H9 (cell line): Measurements from ENCODE around the gene FAM124A. TPM values are rescaled to one million over a fixed set of nuclear protein-coding genes. Genes with fewer than 3 reads are reported as not detected.

Source experiments
- DNase-seq: peaks from one replicate; pipeline ENCODE4 v3.0.0-alpha.2; 2017
- H2AFZ ChIP-seq: one replicate; pipeline ENCODE4 v1.6.1; 2013; ENCODE audit warnings: mild to moderate bottlenecking, low read length, control low read depth, moderate library complexity
- H2AK5ac ChIP-seq: 2 replicates; pipeline ENCODE4 v1.6.1; 2013; ENCODE audit warnings: low read length, control low read depth, mixed read lengths; ENCODE audit not compliant: insufficient read length
- H2BK120ac ChIP-seq: one replicate; pipeline ENCODE4 v1.6.1; 2013; ENCODE audit warnings: low read depth, mild to moderate bottlenecking, low read length, control low read depth, inconsistent platforms; ENCODE audit not compliant: poor library complexity, severe bottlenecking
- H2BK12ac ChIP-seq: 2 replicates; pipeline ENCODE4 v1.6.1; 2013; ENCODE audit warnings: low read length, control low read depth, mixed read lengths, low read depth; ENCODE audit not compliant: insufficient read length
- H2BK15ac ChIP-seq: 2 replicates; pipeline ENCODE4 v1.6.1; 2013; ENCODE audit warnings: low read depth, low read length, control low read depth
- H2BK20ac ChIP-seq: one replicate; pipeline ENCODE4 v1.6.1; 2013; ENCODE audit warnings: low read depth, mild to moderate bottlenecking, low read length, control low read depth, inconsistent platforms; ENCODE audit not compliant: poor library complexity, severe bottlenecking
- H2BK5ac ChIP-seq: 2 replicates; pipeline ENCODE4 v1.6.1; 2013; ENCODE audit warnings: low read length, control low read depth, mixed read lengths; ENCODE audit not compliant: insufficient read length
- H3K14ac ChIP-seq: 2 replicates; pipeline ENCODE4 v1.6.1; 2013; ENCODE audit warnings: low read length, control low read depth; ENCODE audit not compliant: insufficient read depth
- H3K18ac ChIP-seq: 2 replicates; pipeline ENCODE4 v1.6.1; 2013; ENCODE audit warnings: low read depth, mild to moderate bottlenecking, mixed read lengths, low read length, control low read depth; ENCODE audit not compliant: insufficient read length
- H3K23ac ChIP-seq: 2 replicates; pipeline ENCODE4 v1.6.1; 2013; ENCODE audit warnings: low read length, control low read depth, mixed read lengths, low read depth; ENCODE audit not compliant: insufficient read length
- H3K23me2 ChIP-seq: 2 replicates; pipeline ENCODE4 v1.6.1; 2013; ENCODE audit warnings: low read depth, mild to moderate bottlenecking, mixed read lengths, low read length, control low read depth; ENCODE audit not compliant: insufficient read length, poor library complexity, severe bottlenecking
- H3K27ac ChIP-seq: 2 replicates; pipeline ENCODE4 v1.5.1; 2013; ENCODE audit warnings: low read length, control low read depth, mixed read lengths, low read depth; ENCODE audit not compliant: insufficient read length
- H3K27me3 ChIP-seq: 2 replicates; pipeline ENCODE4 v1.6.1; 2013; ENCODE audit warnings: low read length, control low read depth, inconsistent platforms; ENCODE audit not compliant: insufficient read depth
- H3K4ac ChIP-seq: 2 replicates; pipeline ENCODE4 v1.6.1; 2013; ENCODE audit warnings: low read depth, mild to moderate bottlenecking, control low read depth, inconsistent platforms, low read length, moderate library complexity
- H3K4me1 ChIP-seq: 2 replicates; pipeline ENCODE4 v1.6.1; 2013; ENCODE audit warnings: low read length, control low read depth, inconsistent platforms; ENCODE audit not compliant: insufficient read depth
- H3K4me2 ChIP-seq: 2 replicates; pipeline ENCODE4 v1.6.1; 2013; ENCODE audit warnings: low read length, control low read depth, mixed read lengths; ENCODE audit not compliant: insufficient read length, insufficient read depth
- H3K56ac ChIP-seq: 2 replicates; pipeline ENCODE4 v1.6.1; 2013; ENCODE audit warnings: low read depth, mild to moderate bottlenecking, mixed read lengths, low read length, control low read depth; ENCODE audit not compliant: insufficient read length
- H3K79me1 ChIP-seq: 2 replicates; pipeline ENCODE4 v1.6.1; 2013; ENCODE audit warnings: low read depth, mild to moderate bottlenecking, moderate library complexity, low read length, control low read depth, inconsistent platforms; ENCODE audit not compliant: insufficient read depth, poor library complexity, severe bottlenecking
- H3K79me2 ChIP-seq: 2 replicates; pipeline ENCODE4 v1.6.1; 2013; ENCODE audit warnings: low read length, control low read depth, inconsistent platforms; ENCODE audit not compliant: insufficient read depth
- H3K9ac ChIP-seq: 2 replicates; pipeline ENCODE4 v1.6.1; 2013; ENCODE audit warnings: low read length, control low read depth, mixed read lengths; ENCODE audit not compliant: insufficient read length; ENCODE audit errors: extremely low read depth
- H3K9me3 ChIP-seq: one replicate; pipeline ENCODE4 v1.6.1; 2013; ENCODE audit warnings: low read depth, low read length, inconsistent platforms; ENCODE audit not compliant: control insufficient read depth
- H3T11ph ChIP-seq: one replicate; pipeline ENCODE4 v1.6.1; 2013; ENCODE audit warnings: mild to moderate bottlenecking, low read length, control low read depth, inconsistent platforms
- H4K20me1 ChIP-seq: one replicate; pipeline ENCODE4 v1.6.1; 2013; ENCODE audit not compliant: control insufficient read depth, insufficient read length, insufficient read depth
- H4K5ac ChIP-seq: 2 replicates; pipeline ENCODE4 v1.6.1; 2013; ENCODE audit warnings: low read depth, mild to moderate bottlenecking, mixed read lengths, low read length, control low read depth; ENCODE audit not compliant: insufficient read length
- H4K8ac ChIP-seq: replicated peaks from 2 replicates; pipeline ENCODE4 v1.6.1; 2013; ENCODE audit warnings: low read length, control low read depth, mixed read lengths, low read depth; ENCODE audit not compliant: insufficient read length
- H4K91ac ChIP-seq: 2 replicates; pipeline ENCODE4 v1.6.1; 2013; ENCODE audit warnings: low read depth, mild to moderate bottlenecking, moderate library complexity, mixed read lengths, low read length, control low read depth; ENCODE audit not compliant: insufficient read length
- H3K27ac Mint-ChIP-seq, 3 experiments: 2 replicates in 2 of 3; 3 replicates in 1 of 3; pipeline ENCODE4 v1.8.0; 2020 to 2021; ENCODE audit warnings: mixed read lengths in 3 of 3, mild to moderate bottlenecking in 1 of 3, moderate library complexity in 1 of 3
- H3K27me3 Mint-ChIP-seq: 2 replicates; pipeline ENCODE4 v1.8.0; 2021; ENCODE audit warnings: low read depth, mild to moderate bottlenecking, moderate library complexity, mixed read lengths
- H3K36me3 Mint-ChIP-seq, 3 experiments: 2 replicates in 2 of 3; 3 replicates in 1 of 3; pipeline ENCODE4 v1.8.0; 2020 to 2021; ENCODE audit warnings: low read depth in 3 of 3, mixed read lengths in 3 of 3; ENCODE audit not compliant: insufficient read depth in 1 of 3
- H3K4me1 Mint-ChIP-seq, 2 experiments: 2 replicates each; pipeline ENCODE4 v1.8.0; 2020; ENCODE audit warnings: mixed read lengths in 2 of 2
- H3K4me3 Mint-ChIP-seq, 2 experiments: 2 replicates in 1 of 2; 3 replicates in 1 of 2; pipeline ENCODE4 v1.8.0; 2020 to 2021; ENCODE audit warnings: mild to moderate bottlenecking in 2 of 2, mixed read lengths in 2 of 2, moderate library complexity in 1 of 2
- H3K9me3 Mint-ChIP-seq, 2 experiments: 2 replicates in 1 of 2; 3 replicates in 1 of 2; pipeline ENCODE4 v1.8.0; 2020; ENCODE audit warnings: mild to moderate bottlenecking in 2 of 2, mixed read lengths in 2 of 2, moderate library complexity in 1 of 2
- WGBS: extraction: QIAGEN DNeasy Blood & Tissue Kit; methylation state at CpG from one replicate; pipeline ENCODE4 v1.1.7; 2013; ENCODE audit warnings: missing lambda C conversion rate, low lambda C conversion rate, mixed read lengths; ENCODE audit not compliant: insufficient read length; ENCODE audit errors: extremely low coverage; 5-methylcytosine and 5-hydroxymethylcytosine counted together
- total RNA-seq: library from RNA; stranded (reverse); gene quantifications from 2 replicates; pipeline ENCODE4 v1.2.1, GENCODE V29; 2021
- TF ChIP-seq, protein P1 (sequence below): fragments of 200-600 bp; sonication (generic); conservative IDR thresholded peaks from 3 replicates; pipeline ENCODE4 v1.8.0; 2021; ENCODE audit warnings: antibody characterized with exemption, mild to moderate bottlenecking

The FAM124A gene
- total RNA-seq, 1 experiment from 2014 or later: 41.9 TPM

DNA sequence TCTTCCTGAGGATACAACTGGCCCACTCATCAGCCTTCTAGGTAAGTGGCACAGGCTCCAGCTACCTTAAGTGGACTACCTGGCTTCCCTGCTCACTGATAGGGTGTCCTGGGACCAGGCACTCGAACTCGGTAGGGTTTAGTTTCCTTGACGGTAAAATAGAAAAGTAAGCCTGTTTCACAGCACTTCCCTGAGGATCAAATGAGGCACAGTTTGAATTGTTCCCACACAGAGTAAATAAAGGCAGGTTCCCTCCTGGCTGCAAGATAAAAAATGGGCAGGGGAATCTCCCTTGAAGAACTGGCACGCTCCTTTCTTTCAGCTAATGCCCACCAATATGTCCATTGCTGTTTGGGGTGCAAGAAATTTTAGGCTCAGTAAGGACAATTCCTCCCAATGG, 1.1 kb upstream of the FAM124A start:
- no peak overlapping the region for H3K23ac ChIP-seq
- no peak overlapping the region for H3K9ac ChIP-seq
- H3K14ac ChIP-seq: no peak overlapping the region
- H3K27ac Mint-ChIP-seq: no peak overlapping the region; a peak in 2 of 7 replicates
- peak overlapping the region; percentile 86 to 89 for H3K4me3 Mint-ChIP-seq
- H4K8ac ChIP-seq: no peak overlapping the region
- H4K20me1 ChIP-seq: no peaks in the 10 kb centered on the region
- no peak overlapping the region for H2BK5ac ChIP-seq
- no peak overlapping the region for H2BK120ac ChIP-seq
- H3K18ac ChIP-seq: no peak overlapping the region
- peaks cover 17% of the 10 kb centered on the region for H3K4me1 ChIP-seq
- no peaks in the 10 kb centered on the region for H3K27me3 ChIP-seq
- no peak overlapping the region for H2AFZ ChIP-seq
- H4K91ac ChIP-seq: no peak overlapping the region
- no peak overlapping the region for H3K4ac ChIP-seq
- WGBS: no CpG with 5 or more reads among the region's 4 CpGs
- TF ChIP-seq, protein P1, sequence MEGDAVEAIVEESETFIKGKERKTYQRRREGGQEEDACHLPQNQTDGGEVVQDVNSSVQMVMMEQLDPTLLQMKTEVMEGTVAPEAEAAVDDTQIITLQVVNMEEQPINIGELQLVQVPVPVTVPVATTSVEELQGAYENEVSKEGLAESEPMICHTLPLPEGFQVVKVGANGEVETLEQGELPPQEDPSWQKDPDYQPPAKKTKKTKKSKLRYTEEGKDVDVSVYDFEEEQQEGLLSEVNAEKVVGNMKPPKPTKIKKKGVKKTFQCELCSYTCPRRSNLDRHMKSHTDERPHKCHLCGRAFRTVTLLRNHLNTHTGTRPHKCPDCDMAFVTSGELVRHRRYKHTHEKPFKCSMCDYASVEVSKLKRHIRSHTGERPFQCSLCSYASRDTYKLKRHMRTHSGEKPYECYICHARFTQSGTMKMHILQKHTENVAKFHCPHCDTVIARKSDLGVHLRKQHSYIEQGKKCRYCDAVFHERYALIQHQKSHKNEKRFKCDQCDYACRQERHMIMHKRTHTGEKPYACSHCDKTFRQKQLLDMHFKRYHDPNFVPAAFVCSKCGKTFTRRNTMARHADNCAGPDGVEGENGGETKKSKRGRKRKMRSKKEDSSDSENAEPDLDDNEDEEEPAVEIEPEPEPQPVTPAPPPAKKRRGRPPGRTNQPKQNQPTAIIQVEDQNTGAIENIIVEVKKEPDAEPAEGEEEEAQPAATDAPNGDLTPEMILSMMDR: no peak
- peaks cover 5% of the 10 kb centered on the region; the same call in 1 of the 2 replicates for H3K79me2 ChIP-seq
- H2BK15ac ChIP-seq: no peak overlapping the region
- H2BK20ac ChIP-seq: no peak overlapping the region
- peak overlapping the region; percentile 89 for H3K4me2 ChIP-seq
- H3K27ac ChIP-seq: no peak overlapping the region
- peaks cover 44 to 53% of the 10 kb centered on the region in 2 experiments for H3K4me1 Mint-ChIP-seq
- no peak overlapping the region for H2AK5ac ChIP-seq
- H3K23me2 ChIP-seq: peaks cover 17% of the 10 kb centered on the region
- peaks cover 10 to 28% (median 19%) of the 10 kb centered on the region in 3 experiments; a peak in 6 of 7 replicates for H3K36me3 Mint-ChIP-seq
- peaks cover 13% of the 10 kb centered on the region for H3K27me3 Mint-ChIP-seq
- DNase-seq: no peak
- H3K9me3 Mint-ChIP-seq: peaks cover 7 to 10% of the 10 kb centered on the region in 2 experiments
- peaks cover 5% of the 10 kb centered on the region for H3K79me1 ChIP-seq
- H4K5ac ChIP-seq: no peak overlapping the region
- H3T11ph ChIP-seq: no peak overlapping the region
- H3K56ac ChIP-seq: no peak overlapping the region
- H2BK12ac ChIP-seq: no peak overlapping the region
- no peaks in the 10 kb centered on the region for H3K9me3 ChIP-seq
